Endothelial cell of hepatic sinusoid (primary cell): ENCODE data around the gene OTOP3.
"Not testable (repeated sequence)": the region's sequence is repeated elsewhere in the genome, so short reads cannot be mapped to it uniquely, and the experiment has no call there.

Experiments
- in situ Hi-C: cut with HindIII; loops from 2 replicates; pipeline ENCODE4 v1.10.0; 2017; ENCODE audit warnings: low sequenced_read_pairs

OTOP3 gene

GRCh38 chr17:74979408-74980146 lies 43.9 kb downstream of the OTOP3 start:
- in situ Hi-C loops = no loop called here

- in situ Hi-C loops = no loop called here
These were observed 45.8 kb downstream of the OTOP3 start for GRCh38 chr17:74981318-74981978.

- in situ Hi-C loops = no loop called here
These were observed 46.4 kb downstream of the OTOP3 start for GRCh38 chr17:74981979-74982662.

- in situ Hi-C loops = not testable (repeated sequence)
These were observed 47.1 kb downstream of the OTOP3 start for GRCh38 chr17:74982663-74983313.

- in situ Hi-C loops = no loop called here
These were observed 50.5 kb downstream of the OTOP3 start for GRCh38 chr17:74986206-74986576.

- in situ Hi-C loops = no loop called here
These were observed 51.8 kb downstream of the OTOP3 start, which contains the start of gene CDR2L for GRCh38 chr17:74987418-74987908. TSS of gene CDR2L (plus strand) at chr17:74987632. CDS start at chr17:74988044, 412 bp downstream.

- in situ Hi-C loops = no loop called here
These were observed 52.4 kb downstream of the OTOP3 start for GRCh38 chr17:74987909-74988711.

GRCh38 chr17:74990581-74991105 lies 54.9 kb downstream of the OTOP3 start:
- in situ Hi-C loops = no loop called here

GRCh38 chr17:74992223-74992622 lies 56.5 kb downstream of the OTOP3 start:
- in situ Hi-C loops = no loop called here

- in situ Hi-C loops = no loop called here
These were observed 58.7 kb downstream of the OTOP3 start for GRCh38 chr17:74994440-74994839.

- in situ Hi-C loops = no loop called here
These were observed 60.1 kb downstream of the OTOP3 start for GRCh38 chr17:74995847-74996246.

GRCh38 chr17:74998783-74999182 lies 63.1 kb downstream of the OTOP3 start:
- in situ Hi-C loops = no loop called here

GRCh38 chr17:74999523-74999922 lies 63.8 kb downstream of the OTOP3 start:
- in situ Hi-C loops = no loop called here
